Tongue (tissue), 2 donors: ENCODE results near the gene CAMK2D. TPM values are rescaled to one million over a fixed set of nuclear protein-coding genes. Genes with fewer than 3 reads are reported as not detected.

Experiments used
- DNase-seq: peaks from one replicate; pipeline ENCODE4 v3.0.0-alpha.2; 2015
- total RNA-seq: library from RNA; depleted of rRNA; stranded (reverse); fragments of >200 nt; gene quantifications from one replicate; pipeline ENCODE4 v1.2.3, GENCODE V29; 2014

CAMK2D gene
- total RNA-seq, 1 donor from 2014 or later = 210 TPM

- DNase-seq = no peak
These were observed 123.5 kb downstream of the CAMK2D start for GRCh38 chr4:113637823-113638561.

GRCh38 chr4:113637363-113637762 is 124.2 kb downstream of the CAMK2D start:
- no peak for DNase-seq

- no peak for DNase-seq
These were observed 124.7 kb downstream of the CAMK2D start for GRCh38 chr4:113636877-113637276.

GRCh38 chr4:113636438-113636818 is 125.1 kb downstream of the CAMK2D start:
- DNase-seq = no peak

GRCh38 chr4:113635739-113636437 is 125.7 kb downstream of the CAMK2D start:
- DNase-seq = no peak

DNA sequence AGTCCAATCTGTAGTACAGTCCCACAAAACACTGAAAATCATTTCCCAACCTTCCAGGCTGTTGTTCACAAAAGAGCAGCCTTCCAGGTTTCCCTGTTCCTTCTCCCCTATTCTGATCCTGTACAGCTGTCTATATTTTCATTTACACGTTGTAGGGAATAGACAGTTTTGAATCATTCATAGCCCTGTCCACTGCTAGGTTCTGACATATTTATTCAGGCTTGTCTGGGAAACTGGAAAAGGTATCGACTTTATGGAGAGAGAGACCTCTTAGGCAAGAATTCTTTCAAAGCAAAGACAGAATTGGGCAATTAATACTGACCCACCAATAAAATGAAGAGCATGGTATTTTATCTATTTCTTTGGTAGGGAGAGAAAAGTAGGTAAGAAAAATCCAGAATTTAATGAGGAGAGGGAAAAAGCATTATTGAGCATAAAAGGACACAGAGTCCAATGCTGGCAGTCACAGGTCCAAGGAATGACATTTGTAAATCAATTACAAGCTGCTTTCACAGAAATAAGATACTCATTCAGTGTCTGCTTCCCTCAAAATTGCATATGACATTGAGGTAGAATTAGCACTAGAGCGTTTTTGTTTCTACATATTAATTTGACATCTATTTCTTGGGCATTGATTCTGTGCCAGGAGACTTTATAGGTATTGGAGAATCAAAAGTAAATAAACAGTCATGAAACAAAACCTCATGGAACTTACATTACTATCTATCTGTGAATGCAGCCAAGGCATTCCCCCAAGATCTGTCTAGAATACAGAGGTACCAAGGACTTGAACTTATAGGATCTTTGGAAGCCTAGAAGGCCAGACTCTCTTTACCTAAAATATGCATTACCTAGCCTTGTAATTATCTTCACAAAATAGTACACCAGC is 127.2 kb downstream of the CAMK2D start:
- no peak for DNase-seq

DNA sequence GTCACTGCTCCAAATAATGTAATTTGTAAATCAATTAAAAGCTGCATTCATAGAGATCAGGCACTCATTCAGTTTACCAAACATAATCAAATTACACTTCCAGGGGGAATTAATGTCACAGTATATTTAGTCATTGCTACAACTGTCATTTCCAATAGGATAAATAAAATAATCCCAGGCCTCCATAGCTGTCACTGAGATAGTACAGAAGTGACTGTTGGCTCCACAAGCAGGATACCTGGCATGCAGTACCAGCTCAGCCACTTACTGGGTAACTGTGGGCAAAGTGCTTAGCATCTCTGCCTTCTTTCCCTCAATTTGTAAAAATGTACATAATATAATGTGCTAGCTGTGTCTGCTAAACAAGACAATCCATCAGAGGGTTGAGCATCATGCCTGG is 128.1 kb downstream of the CAMK2D start:
- no peak for DNase-seq

DNA sequence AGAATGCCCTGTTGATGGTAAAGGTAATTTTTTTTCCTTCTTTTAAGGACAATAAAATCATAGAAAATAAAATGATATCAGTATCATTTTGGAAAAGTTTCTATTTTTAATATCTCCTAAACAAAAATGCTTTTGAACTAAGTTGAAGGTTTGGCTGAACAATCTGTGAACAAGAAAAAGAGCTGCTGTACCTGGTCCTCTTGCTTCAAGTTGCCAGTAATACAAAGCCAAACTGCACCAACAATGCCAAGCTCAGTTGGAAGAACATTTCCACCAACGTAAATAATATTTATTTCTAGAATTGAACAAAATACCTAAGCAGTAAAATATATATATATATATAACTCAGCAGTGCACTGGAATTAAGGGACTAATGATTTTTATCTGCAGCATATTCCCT is 132.8 kb downstream of the CAMK2D start:
- DNase-seq = no peak

- DNase-seq = no peak
These were observed 134.2 kb downstream of the CAMK2D start for GRCh38 chr4:113627321-113627720.

DNA sequence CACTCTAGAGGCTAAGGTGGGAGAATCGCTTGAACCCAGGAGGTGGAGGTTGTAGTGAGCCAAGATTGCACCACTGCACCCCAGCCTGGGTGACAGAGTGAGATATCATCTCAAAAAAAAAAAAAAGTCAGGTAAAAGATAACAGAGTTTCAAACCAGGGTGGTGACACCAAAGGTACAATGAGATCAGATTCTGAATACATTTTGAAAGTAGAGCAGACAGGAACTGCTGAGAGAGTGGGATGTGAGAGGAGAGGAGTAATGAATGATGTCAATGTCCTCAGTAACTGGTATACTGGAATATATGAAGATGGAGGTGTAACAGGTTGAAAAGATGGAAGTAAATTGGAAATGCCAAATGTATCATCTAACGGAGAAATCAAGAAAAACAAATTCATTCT is 135.6 kb downstream of the CAMK2D start:
- DNase-seq = no peak

GRCh38 chr4:113623274-113623894 is 138.2 kb downstream of the CAMK2D start:
- no peak for DNase-seq

DNA sequence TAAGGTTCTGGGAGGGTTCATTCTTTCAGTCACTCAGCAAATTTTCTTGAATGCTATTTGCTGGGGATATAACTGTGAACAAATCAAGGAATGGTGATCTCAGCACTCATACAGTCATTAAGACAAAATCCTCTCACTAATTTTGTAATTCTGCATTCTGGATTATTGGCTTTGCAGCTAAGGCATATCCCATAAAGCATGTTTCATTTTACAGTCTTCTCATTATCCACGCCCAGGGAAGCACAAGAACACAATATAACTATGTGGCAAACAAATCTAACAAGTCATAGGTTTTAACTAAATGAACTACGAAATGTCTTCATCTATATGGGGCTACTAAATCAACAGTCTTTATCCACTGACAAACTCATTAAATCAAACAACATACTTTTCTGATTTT is 139.9 kb downstream of the CAMK2D start:
- DNase-seq = no peak

GRCh38 chr4:113620032-113620431 is 141.5 kb downstream of the CAMK2D start:
- DNase-seq = no peak

DNA sequence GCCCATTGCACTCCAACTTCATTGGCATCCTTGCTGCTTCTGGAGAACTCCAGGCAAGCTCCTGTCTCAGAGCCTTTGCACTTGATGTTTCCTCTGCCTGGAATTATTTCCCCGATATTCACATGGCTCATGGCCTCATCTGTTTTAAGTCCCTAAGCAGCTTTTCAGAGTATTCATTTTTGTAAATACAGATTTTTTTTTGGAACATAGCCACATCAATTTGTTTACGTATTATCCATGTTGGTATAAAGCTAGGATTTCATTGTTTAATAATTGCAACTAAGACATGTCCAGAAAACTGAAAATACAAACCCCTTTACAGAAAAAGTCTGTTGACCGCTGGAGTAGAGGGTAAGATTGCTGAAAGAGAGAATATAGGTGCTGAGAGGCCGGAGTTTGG is 142.0 kb downstream of the CAMK2D start:
- DNase-seq = no peak

DNA sequence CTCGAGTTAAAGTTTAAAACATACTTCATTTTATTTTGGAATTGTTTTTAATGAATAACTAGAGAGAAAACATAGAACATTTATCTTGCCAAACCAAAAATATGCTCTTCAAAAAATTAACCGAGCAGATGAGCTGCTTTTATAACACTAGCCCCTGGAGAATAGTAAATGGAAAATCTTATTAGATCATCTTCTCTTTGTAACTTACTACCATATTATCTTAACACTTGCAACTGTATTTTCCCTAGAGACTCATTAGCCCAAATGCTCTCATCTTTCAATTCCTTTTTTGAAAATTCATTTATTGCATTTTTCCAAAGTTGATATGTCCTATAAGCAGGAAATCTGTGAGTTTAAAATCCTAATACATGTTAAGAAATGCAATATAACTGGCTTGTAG is 143.3 kb downstream of the CAMK2D start:
- DNase-seq = peak; percentile 15

- DNase-seq = no peak
These were observed 144.3 kb downstream of the CAMK2D start for GRCh38 chr4:113617195-113617594.

DNA sequence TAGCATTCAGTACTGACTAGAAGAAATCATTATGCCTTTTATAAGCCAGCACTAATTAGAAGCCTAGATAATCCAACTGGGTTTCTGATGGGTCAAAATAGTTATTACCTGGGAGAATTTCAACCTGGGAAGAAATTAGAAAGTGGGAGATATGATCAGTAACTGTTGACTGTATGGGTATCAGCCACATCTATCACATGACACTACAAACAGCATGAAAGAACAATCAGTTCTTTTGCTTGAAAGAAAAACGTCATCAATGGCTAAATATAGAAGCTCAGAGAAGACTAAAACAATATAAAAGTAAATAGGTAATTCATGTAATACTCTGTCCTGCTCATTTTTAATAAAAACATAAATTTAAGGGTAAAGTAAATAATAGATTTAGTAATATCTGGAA is 145.1 kb downstream of the CAMK2D start:
- DNase-seq = no peak

DNA sequence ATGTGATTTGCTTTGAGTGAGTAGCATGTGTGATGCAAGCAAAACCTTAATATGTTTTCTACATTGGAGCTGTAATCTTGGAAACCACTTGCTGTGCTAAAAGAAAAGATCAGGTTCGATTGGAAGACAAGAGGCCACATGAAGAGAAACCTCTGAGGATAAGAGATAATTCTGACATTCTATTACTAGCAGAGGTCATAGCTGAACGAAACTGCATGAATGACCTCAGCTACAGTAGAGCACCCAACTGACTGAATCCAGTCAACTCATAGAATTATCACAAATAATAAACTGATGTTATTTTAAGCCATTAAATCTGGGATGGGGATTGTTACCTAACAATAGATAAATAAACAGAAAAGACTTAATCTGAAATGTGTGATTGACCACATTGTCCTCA is 147.1 kb downstream of the CAMK2D start:
- no peak for DNase-seq

GRCh38 chr4:113613503-113613902 is 148.0 kb downstream of the CAMK2D start:
- DNase-seq = no peak

- no peak for DNase-seq
These were observed 151.0 kb downstream of the CAMK2D start for GRCh38 chr4:113610537-113610936.

DNA sequence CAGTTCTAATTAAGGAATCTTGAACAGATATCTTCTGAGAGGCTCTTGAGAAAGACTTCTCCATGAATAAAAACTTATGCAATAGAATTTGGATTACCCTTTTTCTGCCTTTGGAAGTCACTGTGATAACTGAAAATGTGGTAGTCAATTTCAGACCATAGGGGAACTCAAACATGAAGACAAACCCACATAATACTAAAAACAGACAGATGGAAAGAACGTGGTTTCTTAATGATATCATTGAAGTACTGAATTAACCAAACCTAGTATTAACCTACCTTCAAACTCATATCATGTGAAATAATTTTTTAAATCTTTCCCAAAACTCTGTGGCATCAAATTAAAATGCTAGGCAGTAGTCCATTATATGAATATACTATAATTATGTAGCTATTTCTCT is 153.5 kb downstream of the CAMK2D start:
- no peak for DNase-seq

- DNase-seq = no peak
These were observed 154.3 kb downstream of the CAMK2D start for GRCh38 chr4:113607147-113607720.
